K562 (cell line): ENCODE results near the gene LIMCH1. TPM values are rescaled to one million over a fixed set of nuclear protein-coding genes. Genes with fewer than 3 reads are reported as not detected.

ENCODE experiments used
- ATAC-seq: fragments of 200-7000 bp; cut with Tn5 transposase; 3 replicates; pipeline ENCODE4 v1.9.1; 2020; ENCODE audit warnings: moderate library complexity
- BruUV-seq: library from RNA; stranded (reverse); fragments of 400-500 nt; replicated peaks from 2 replicates; lab custom pipeline; 2021; lab: Mats Ljungman, UMichigan
- CTCF ChIA-PET: fragments of 300-600 bp; formaldehyde crosslinking; extraction: SDS; loops from one replicate; lab custom pipeline; 2021; ENCODE audit warnings: low intra/inter-chr PET ratio; lab: Yijun Ruan, JAX
- POLR2A ChIA-PET: fragments of 300-600, 350-650 bp; sonication (Branson Sonifier 250); formaldehyde crosslinking; extraction: SDS; loops from one replicate; lab custom pipeline; 2021; ENCODE audit warnings: antibody characterized with exemption, inconsistent platforms; lab: Yijun Ruan, JAX
- DNase-seq, 4 experiments: peaks; one replicate each; pipeline versions ENCODE4 v3.0.0 to v3.0.0-alpha.2; 2011 to 2018; ENCODE audit warnings: low spot score in 3 of 4, mixed read lengths in 3 of 4; ENCODE audit errors: extremely low read depth in 1 of 4
- FAIRE-seq: peaks from 2 replicates; lab custom pipeline; 2011; peaks lifted over from hg19 to GRCh38; lab: Jason Lieb, UNC
- H2AFZ ChIP-seq: 2 replicates; pipeline ENCODE4 v1.6.0; 2011; ENCODE audit warnings: low read depth, low read length, control low read depth, inconsistent platforms
- H3K27ac ChIP-seq: fragments of 200-600 bp; 3 replicates; pipeline ENCODE4 v1.8.0; 2011; ENCODE audit warnings: low read depth, mild to moderate bottlenecking, control low read depth, inconsistent platforms, low read length, moderate library complexity, mixed read lengths; ENCODE audit errors: extremely low read depth
- H3K27me3 ChIP-seq, 2 experiments: fragments of 300-600 bp in 1 of 2; 2 replicates in 1 of 2; 3 replicates in 1 of 2; pipeline versions ENCODE4 v1.6.0 to v1.8.0; 2011; ENCODE audit warnings: inconsistent platforms in 2 of 2, low read length in 2 of 2, mild to moderate bottlenecking in 1 of 2, mixed read lengths in 1 of 2, moderate library complexity in 1 of 2; ENCODE audit not compliant: control insufficient read depth in 2 of 2, insufficient read depth in 2 of 2
- H3K36me3 ChIP-seq: fragments of 300-600 bp; 3 replicates; pipeline ENCODE4 v1.8.0; 2011; ENCODE audit warnings: mild to moderate bottlenecking, low read length, inconsistent platforms; ENCODE audit not compliant: control insufficient read depth, insufficient read depth
- H3K4me1 ChIP-seq, 2 experiments: fragments of 200-600 bp in 1 of 2; replicated peaks in 1 of 2; 2 replicates in 1 of 2; 3 replicates in 1 of 2; pipeline versions ENCODE4 v1.5.1 to v1.8.0; 2011; ENCODE audit warnings: inconsistent platforms in 2 of 2, low read length in 2 of 2, mild to moderate bottlenecking in 1 of 2, mixed read lengths in 1 of 2, moderate library complexity in 1 of 2; ENCODE audit not compliant: control insufficient read depth in 2 of 2, insufficient read depth in 2 of 2
- H3K4me2 ChIP-seq: 2 replicates; pipeline ENCODE4 v1.6.1; 2011; ENCODE audit warnings: low read length, control low read depth, inconsistent platforms, mixed read lengths; ENCODE audit not compliant: insufficient read depth
- H3K4me3 ChIP-seq: fragments of 200-600 bp; sonication (generic), shearing (Covaris generic); 2 replicates; pipeline ENCODE4 v1.5.1; 2016; ENCODE audit warnings: control low read depth, inconsistent platforms
- H3K79me2 ChIP-seq: fragments of 200-600 bp; 3 replicates; pipeline ENCODE4 v1.8.0; 2011; ENCODE audit warnings: low read length, inconsistent platforms; ENCODE audit not compliant: control insufficient read depth, insufficient read depth
- H3K9ac ChIP-seq, 2 experiments: 2 replicates each; pipeline versions ENCODE4 v1.6.0 to v1.6.1; 2011; ENCODE audit warnings: low read depth in 2 of 2, low read length in 2 of 2, control low read depth in 1 of 2, inconsistent platforms in 1 of 2, mild to moderate bottlenecking in 1 of 2, mixed read lengths in 1 of 2; ENCODE audit not compliant: insufficient read depth in 1 of 2
- H3K9me1 ChIP-seq: one replicate; pipeline ENCODE4 v1.6.0; 2011; ENCODE audit warnings: inconsistent platforms, mild to moderate bottlenecking, low read length, moderate library complexity; ENCODE audit not compliant: control insufficient read depth, insufficient read depth
- H3K9me3 ChIP-seq: replicated peaks from 2 replicates; pipeline ENCODE4 v1.5.1; 2011; ENCODE audit warnings: low read depth, low read length, inconsistent platforms; ENCODE audit not compliant: control insufficient read depth, insufficient read depth
- H4K20me1 ChIP-seq: replicated peaks from 2 replicates; pipeline ENCODE4 v1.6.1; 2011; ENCODE audit warnings: low read length, inconsistent platforms, mixed read lengths; ENCODE audit not compliant: control insufficient read depth, insufficient read depth
- CTBP1 ChIP-seq: fragments of 450-650 bp; IDR thresholded peaks from 2 replicates; pipeline ENCODE4 v1.6.1; 2016; ENCODE audit warnings: borderline replicate concordance
- CTCF ChIP-seq, 3 experiments: IDR thresholded peaks in 2 of 3; conservative IDR thresholded peaks in 1 of 3; 2 replicates each; pipeline ENCODE4 v1.5.1; 2011 to 2012; ENCODE audit warnings: low read length in 3 of 3, mild to moderate bottlenecking in 3 of 3, control low read depth in 2 of 3, improper control_type of control experiment in 1 of 3, inconsistent platforms in 1 of 3, low read depth in 1 of 3, mixed read lengths in 1 of 3, moderate library complexity in 1 of 3; ENCODE audit not compliant: insufficient read depth in 2 of 3
- DIDO1 ChIP-seq: fragments of 450-650 bp; IDR thresholded peaks from 2 replicates; pipeline ENCODE4 v1.6.1; 2016; ENCODE audit warnings: low read depth, missing biosample characterization, missing genetic modification characterization
- FOXM1 ChIP-seq, 2 experiments: fragments of 450-650 bp in 1 of 2; sonication (generic) in 1 of 2; formaldehyde crosslinking in 1 of 2; IDR thresholded peaks; 2 replicates each; pipeline versions ENCODE4 v1.6.1 to v1.9.0; 2017 to 2022; ENCODE audit warnings: low read depth in 2 of 2, mild to moderate bottlenecking in 2 of 2, missing genetic modification reagents in 1 of 2, moderate library complexity in 1 of 2
- MAFG ChIP-seq: fragments of 450-650 bp; conservative IDR thresholded peaks from 2 replicates; pipeline ENCODE4 v1.6.1; 2016; ENCODE audit warnings: missing genetic modification characterization, missing compliant biosample characterization
- MCM3 ChIP-seq: fragments of 450-650 bp; IDR thresholded peaks from 2 replicates; pipeline ENCODE4 v1.6.1; 2016
- MTF1 ChIP-seq: fragments of 250-450 bp; sonication (Bioruptor Pico); IDR thresholded peaks from 2 replicates; pipeline ENCODE4 v1.9.0; 2021; ENCODE audit warnings: moderate library complexity, mild to moderate bottlenecking, inconsistent platforms, borderline replicate concordance
- ZBTB43 ChIP-seq: sonication (generic); formaldehyde crosslinking; IDR thresholded peaks from 2 replicates; pipeline ENCODE4 v1.8.0; 2023; ENCODE audit warnings: mild to moderate bottlenecking, missing genetic modification reagents
- ZBTB49 ChIP-seq: sonication (generic); formaldehyde crosslinking; IDR thresholded peaks from 2 replicates; pipeline ENCODE4 v1.8.0; 2022; ENCODE audit warnings: missing genetic modification reagents, mild to moderate bottlenecking, borderline replicate concordance
- in situ Hi-C: fragments of 300-500 bp; cut with MboI; formaldehyde crosslinking; loops from 4 replicates; pipeline ENCODE4 v1.15.0; 2018; ENCODE audit warnings: inconsistent platforms, mixed read lengths
- intact Hi-C: fragments of 100-400 bp; cut with micrococcal nuclease; formaldehyde crosslinking; loops from 2 replicates; pipeline ENCODE4 v1.14.2; 2022
- polyA plus RNA-seq, 8 experiments: library from polyadenylated mRNA; depleted of rRNA in 4 of 8; stranded (reverse) in 5 of 8; unstranded in 3 of 8; fragments of >200 nt; fragmentation: Nextera tagmentation in 2 of 8; fragmentation: Illumina TruSeq in 1 of 8; extraction: Ambion mirVana in 2 of 8; extraction: Trizol in 1 of 8; gene quantifications; 2 replicates each; pipeline versions ENCODE4 v1.2.1 to v1.2.3, GENCODE V29; 2011 to 2014; ENCODE audit warnings: inconsistent platforms in 1 of 8, missing spikeins in 1 of 8
- total RNA-seq, 7 experiments: library from RNA; depleted of rRNA in 6 of 7; stranded (reverse); fragments of >200 nt in 6 of 7; fragmentation: Illumina TruSeq in 2 of 7; extraction: Trizol in 2 of 7; gene quantifications; 2 replicates each; pipeline versions ENCODE4 v1.2.1 to v1.2.3, GENCODE V29; 2011 to 2021; ENCODE audit warnings: low replicate concordance in 1 of 7

LIMCH1 gene
- total and polyA plus RNA-seq, 9 of the 15 experiments (the other 6 are each of a cell fraction or from before 2014, with no cell fraction given) = 0.35 TPM; not detected in 8

GRCh38 chr4:41539711-41540110 lies 1.8 kb downstream of the LIMCH1 start:
- CTCF ChIA-PET = no interaction called here
- in situ Hi-C loops = no loop called here
- H3K36me3 ChIP-seq = no peaks in the 10 kb centered on the region
- POLR2A ChIA-PET = no interaction called here
- no TSS peak for BruUV-seq
- no peak for TF ChIP-seq MTF1 (CRISPR knock-in tag)
- no peak for TF ChIP-seq MCM3
- no peak for TF ChIP-seq DIDO1 (tag)
- TF ChIP-seq FOXM1 (IDR thresholded peaks at IDR 0.05; ENCODE audit: low read depth) = no peak
- TF ChIP-seq FOXM1 (CRISPR knock-in tag; IDR thresholded peaks at IDR 0.05; ENCODE audit: low read depth) = no peak
- TF ChIP-seq CTCF (IDR thresholded peaks at IDR 0.05 in 2 of 3, conservative IDR thresholded peaks at IDR 0.05 in 1 of 3; ENCODE audit: insufficient read depth in 2 of 3, low read depth in 1 of 3, low read length in 3 of 3) = no peak
- TF ChIP-seq MAFG (tag) = no peak
- TF ChIP-seq CTBP1 = no peak
- TF ChIP-seq ZBTB43 (CRISPR knock-in tag) = no peak
- TF ChIP-seq ZBTB49 (CRISPR knock-in tag) = no peak
- H3K79me2 ChIP-seq = no peaks in the 10 kb centered on the region
- H4K20me1 ChIP-seq = no peaks in the 10 kb centered on the region
- no peaks in the 10 kb centered on the region for H3K4me1 ChIP-seq
- no peaks in the 10 kb centered on the region for H3K9me1 ChIP-seq
- intact Hi-C loops = no loop called here
- no peak for ATAC-seq
- no peak overlapping the region for H2AFZ ChIP-seq
- H3K27me3 ChIP-seq = peaks cover 0 to 6% of the 10 kb centered on the region in 2 experiments; a peak in 3 of 5 replicates
- H3K9me3 ChIP-seq = no peaks in the 10 kb centered on the region
- H3K4me2 ChIP-seq = no peak overlapping the region
- H3K4me3 ChIP-seq = no peak overlapping the region
- no peak overlapping the region for H3K9ac ChIP-seq
- FAIRE-seq = no peak
- DNase-seq = no peak
- H3K27ac ChIP-seq = no peak overlapping the region
